Upper lobe of right lung (tissue), 1 donor: ENCODE data around the gene SLAMF1. TPM values are rescaled to one million over a fixed set of nuclear protein-coding genes. Genes with fewer than 3 reads are reported as not detected.

ENCODE experiments used
- ATAC-seq: fragments of 200-7000 bp; cut with Tn5 transposase; one replicate; pipeline ENCODE4 v1.9.1; 2020; ENCODE audit warnings: mild to moderate bottlenecking, moderate library complexity
- DNase-seq: peaks from one replicate; pipeline ENCODE4 v3.0.0-alpha.2; 2020
- H3K27ac ChIP-seq: fragments of 200-600 bp; one replicate; pipeline ENCODE4 v1.8.0; 2022
- H3K27me3 ChIP-seq: fragments of 200-600 bp; one replicate; pipeline ENCODE4 v1.8.0; 2022; ENCODE audit warnings: mild to moderate bottlenecking
- H3K36me3 ChIP-seq: fragments of 200-600 bp; one replicate; pipeline ENCODE4 v1.8.0; 2022
- H3K4me1 ChIP-seq: fragments of 200-600 bp; one replicate; pipeline ENCODE4 v1.8.0; 2022
- H3K4me3 ChIP-seq: fragments of 200-600 bp; one replicate; pipeline ENCODE4 v1.8.0; 2022; ENCODE audit warnings: mild to moderate bottlenecking
- H3K9me3 ChIP-seq: fragments of 200-600 bp; one replicate; pipeline ENCODE4 v1.8.0; 2022
- CTCF ChIP-seq: fragments of 200-600 bp; IDR thresholded peaks from one replicate; pipeline ENCODE4 v1.8.0; 2022; ENCODE audit warnings: antibody characterized with exemption
- intact Hi-C: fragments of 100-400 bp; cut with DNase I; formaldehyde crosslinking; loops from one replicate; pipeline ENCODE4 v1.11.0; 2022
- total RNA-seq: library from RNA; stranded (reverse); fragmentation: NEBNext Ultra II Directional; extraction: Animal tissue kit (Norgen Biotek cat#: 25700); gene quantifications from one replicate; pipeline ENCODE4 v1.2.1, GENCODE V29; 2021
- donor health status: DM: no; HTN: yes; CAD: no; lungs with severe emphysema.

SLAMF1 gene
- total RNA-seq, 1 donor from 2014 or later, result 1.6 TPM

GRCh38 chr1:160618763-160619274 lies 28.0 kb downstream of the SLAMF1 start:
- no peaks in the 10 kb centered on the region for H3K4me1 ChIP-seq
- no peak for DNase-seq
- H3K27ac ChIP-seq, result no peak overlapping the region
- no peaks in the 10 kb centered on the region for H3K36me3 ChIP-seq
- no peak overlapping the region for H3K4me3 ChIP-seq
- ATAC-seq, result peak; percentile 71
- H3K9me3 ChIP-seq, result no peaks in the 10 kb centered on the region
- intact Hi-C loops, result no loop called here
- TF ChIP-seq CTCF, result peak; percentile 59
- no peaks in the 10 kb centered on the region for H3K27me3 ChIP-seq

- Histone ChIP-seq H3K27ac (no peak overlapping the region), H3K4me3 (no peak overlapping the region), H3K36me3 (no peaks in the 10 kb centered on the region), H3K4me1 (no peaks in the 10 kb centered on the region), H3K9me3 (no peaks in the 10 kb centered on the region), H3K27me3 (no peaks in the 10 kb centered on the region)
- ATAC-seq (no peak), DNase-seq (no peak)
- intact Hi-C loops, result no loop called here
- no peak for TF ChIP-seq CTCF
These were observed 28.5 kb downstream of the SLAMF1 start for GRCh38 chr1:160618327-160618726.

GRCh38 chr1:160615660-160616059 lies 31.2 kb downstream of the SLAMF1 start:
- no peaks in the 10 kb centered on the region for H3K36me3 ChIP-seq
- no peaks in the 10 kb centered on the region for H3K9me3 ChIP-seq
- DNase-seq, result no peak
- intact Hi-C loops, result no loop called here
- no peak overlapping the region for H3K4me3 ChIP-seq
- no peaks in the 10 kb centered on the region for H3K27me3 ChIP-seq
- ATAC-seq, result no peak
- TF ChIP-seq CTCF, result no peak
- no peaks in the 10 kb centered on the region for H3K4me1 ChIP-seq
- H3K27ac ChIP-seq, result no peak overlapping the region

GRCh38 chr1:160614410-160614809 lies 32.4 kb downstream of the SLAMF1 start:
- no peak for ATAC-seq
- intact Hi-C loops, result no loop called here
- H3K27ac ChIP-seq, result no peak overlapping the region
- H3K4me1 ChIP-seq, result no peaks in the 10 kb centered on the region
- H3K4me3 ChIP-seq, result no peak overlapping the region
- no peaks in the 10 kb centered on the region for H3K9me3 ChIP-seq
- no peak for TF ChIP-seq CTCF
- DNase-seq, result no peak
- no peaks in the 10 kb centered on the region for H3K27me3 ChIP-seq
- no peaks in the 10 kb centered on the region for H3K36me3 ChIP-seq

- ATAC-seq (no peak), DNase-seq (no peak)
- Histone ChIP-seq H3K36me3 (no peaks in the 10 kb centered on the region), H3K4me1 (no peaks in the 10 kb centered on the region), H3K27me3 (no peaks in the 10 kb centered on the region), H3K9me3 (no peaks in the 10 kb centered on the region), H3K4me3 (no peak overlapping the region), H3K27ac (no peak overlapping the region)
- intact Hi-C loops, result no loop called here
- TF ChIP-seq CTCF, result no peak
These were observed 34.1 kb downstream of the SLAMF1 start for GRCh38 chr1:160612613-160613218.
